ENCODE data around the gene KRTAP10-3. TPM values are rescaled to one million over a fixed set of nuclear protein-coding genes. Genes with fewer than 3 reads are reported as not detected.

KRTAP10-3 gene
- total RNA-seq, 1 experiment from 2014 or later = not detected

- POLR2A ChIA-PET = no interaction called here
- Histone ChIP-seq H3K4me1 (peaks cover 3% of the 10 kb centered on the region; the same call in 1 of the 2 replicates), H3K4me3 (ENCODE audit: low read depth, low read length) (no peak overlapping the region), H3K9me3 (no peaks in the 10 kb centered on the region), H3K36me3 (ENCODE audit: control insufficient read depth, insufficient read depth, low read length) (no peaks in the 10 kb centered on the region), H3K27me3 (replicated peaks; ENCODE audit: control insufficient read depth, insufficient read depth, low read length) (no peaks in the 10 kb centered on the region)
- no peaks in the 10 kb centered on the region for H3K36me3 Mint-ChIP-seq (ENCODE audit: insufficient read depth, unreplicated experiment)
- no peaks in the 10 kb centered on the region for H3K27me3 Mint-ChIP-seq (ENCODE audit: insufficient read depth, unreplicated experiment)
- H3K4me1 Mint-ChIP-seq (ENCODE audit: low read depth, unreplicated experiment) = peaks cover 14% of the 10 kb centered on the region
- intact Hi-C loops (cut with micrococcal nuclease; ENCODE audit: unreplicated experiment) = loop anchor here (10.0 kb wide), 1 partner anchor 279 kb away; no protein-coding TSS in a partner anchor
- no peak overlapping the region for H3K4me3 Mint-ChIP-seq (ENCODE audit: unreplicated experiment)
- peaks cover 13% of the 10 kb centered on the region for H3K9me3 Mint-ChIP-seq (ENCODE audit: unreplicated experiment)
- TF ChIP-seq CTCF (IDR thresholded peaks at IDR 0.05; ENCODE audit: insufficient read depth in 1 of 2, low read depth in 1 of 2, low read length in 1 of 2, severe bottlenecking in 1 of 2, unreplicated experiment in 1 of 2) = no peak
- no peak for DNase-seq
- CTCF ChIA-PET = no interaction called here
- no peak overlapping the region for H3K27ac Mint-ChIP-seq (ENCODE audit: unreplicated experiment)
- no TSS peak for BruUV-seq (replicated peaks)
Observed at GRCh38 chr21:44515359-44516165, 43.0 kb downstream of the KRTAP10-3 start.

- POLR2A ChIA-PET = no interaction called here
- no peak overlapping the region for H3K4me3 Mint-ChIP-seq (ENCODE audit: unreplicated experiment)
- no peak for DNase-seq
- peaks cover 13% of the 10 kb centered on the region for H3K9me3 Mint-ChIP-seq (ENCODE audit: unreplicated experiment)
- H3K4me1 Mint-ChIP-seq (ENCODE audit: low read depth, unreplicated experiment) = peaks cover 10% of the 10 kb centered on the region
- Histone ChIP-seq H3K36me3 (ENCODE audit: control insufficient read depth, insufficient read depth, low read length) (no peaks in the 10 kb centered on the region), H3K4me1 (no peaks in the 10 kb centered on the region), H3K9me3 (no peaks in the 10 kb centered on the region), H3K4me3 (ENCODE audit: low read depth, low read length) (no peak overlapping the region), H3K27me3 (replicated peaks; ENCODE audit: control insufficient read depth, insufficient read depth, low read length) (no peaks in the 10 kb centered on the region)
- intact Hi-C loops (cut with micrococcal nuclease; ENCODE audit: unreplicated experiment) = loop anchor here (10.0 kb wide), 1 partner anchor 280 kb away; no protein-coding TSS in a partner anchor
- CTCF ChIA-PET = no interaction called here
- no TSS peak for BruUV-seq (replicated peaks)
- H3K27ac Mint-ChIP-seq (ENCODE audit: unreplicated experiment) = no peak overlapping the region
- no peak for TF ChIP-seq CTCF (IDR thresholded peaks at IDR 0.05; ENCODE audit: insufficient read depth in 1 of 2, low read depth in 1 of 2, low read length in 1 of 2, severe bottlenecking in 1 of 2, unreplicated experiment in 1 of 2)
- H3K27me3 Mint-ChIP-seq (ENCODE audit: insufficient read depth, unreplicated experiment) = no peaks in the 10 kb centered on the region
- H3K36me3 Mint-ChIP-seq (ENCODE audit: insufficient read depth, unreplicated experiment) = no peaks in the 10 kb centered on the region
Observed at GRCh38 chr21:44514746-44515358, 43.7 kb downstream of the KRTAP10-3 start.

- no peaks in the 10 kb centered on the region for H3K9me3 ChIP-seq
- H3K9me3 Mint-ChIP-seq (ENCODE audit: unreplicated experiment) = peaks cover 13% of the 10 kb centered on the region
- no peak overlapping the region for H3K4me3 ChIP-seq (ENCODE audit: low read depth, low read length)
- CTCF ChIA-PET = no interaction called here
- H3K36me3 ChIP-seq (ENCODE audit: control insufficient read depth, insufficient read depth, low read length) = no peaks in the 10 kb centered on the region
- no peak overlapping the region for H3K27ac Mint-ChIP-seq (ENCODE audit: unreplicated experiment)
- peaks cover 10% of the 10 kb centered on the region for H3K4me1 Mint-ChIP-seq (ENCODE audit: low read depth, unreplicated experiment)
- intact Hi-C loops (cut with micrococcal nuclease; ENCODE audit: unreplicated experiment) = loop anchor here (10.0 kb wide), 1 partner anchor 281 kb away; no protein-coding TSS in a partner anchor
- BruUV-seq (replicated peaks) = no TSS peak
- H3K4me1 ChIP-seq = no peaks in the 10 kb centered on the region
- no peak for TF ChIP-seq CTCF (IDR thresholded peaks at IDR 0.05; ENCODE audit: insufficient read depth in 1 of 2, low read depth in 1 of 2, low read length in 1 of 2, severe bottlenecking in 1 of 2, unreplicated experiment in 1 of 2)
- H3K27me3 ChIP-seq (replicated peaks; ENCODE audit: control insufficient read depth, insufficient read depth, low read length) = no peaks in the 10 kb centered on the region
- H3K36me3 Mint-ChIP-seq (ENCODE audit: insufficient read depth, unreplicated experiment) = no peaks in the 10 kb centered on the region
- H3K27me3 Mint-ChIP-seq (ENCODE audit: insufficient read depth, unreplicated experiment) = no peaks in the 10 kb centered on the region
- H3K4me3 Mint-ChIP-seq (ENCODE audit: unreplicated experiment) = no peak overlapping the region
- no peak for DNase-seq
- POLR2A ChIA-PET = no interaction called here
Observed at GRCh38 chr21:44514218-44514520, 44.4 kb downstream of the KRTAP10-3 start.
